NB4 (cell line): ENCODE data around the gene BAZ1A.

Source experiments
- CTCF ChIP-seq: IDR thresholded peaks from one replicate; pipeline ENCODE4 v1.5.1; 2012; ENCODE audit warnings: low read depth, low read length
- MAX ChIP-seq: IDR thresholded peaks from 2 replicates; pipeline ENCODE4 v1.6.1; 2011; ENCODE audit warnings: low read depth, low read length

GRCh38 chr14:34794941-34795340 lies 80.2 kb downstream of the BAZ1A start:
- TF ChIP-seq CTCF = no peak
- TF ChIP-seq MAX = no peak
